HT1080 (cell line): Measurements from ENCODE around the gene ZNF491. TPM values are rescaled to one million over a fixed set of nuclear protein-coding genes. Genes with fewer than 3 reads are reported as not detected.
"Not testable (repeated sequence)": the region's sequence is repeated elsewhere in the genome, so short reads cannot be mapped to it uniquely, and the experiment has no call there.

Experiments used
- DNase-seq: peaks from one replicate; pipeline ENCODE4 v3.0.0-alpha.2; 2015; ENCODE audit warnings: low read depth
- total RNA-seq: library from RNA; depleted of rRNA; stranded (reverse); fragments of >200 nt; shearing (Covaris generic); gene quantifications from 2 replicates; pipeline ENCODE4 v1.2.3, GENCODE V29; 2014

The ZNF491 gene
- total RNA-seq, 1 experiment from 2014 or later: 0.03 TPM

DNA sequence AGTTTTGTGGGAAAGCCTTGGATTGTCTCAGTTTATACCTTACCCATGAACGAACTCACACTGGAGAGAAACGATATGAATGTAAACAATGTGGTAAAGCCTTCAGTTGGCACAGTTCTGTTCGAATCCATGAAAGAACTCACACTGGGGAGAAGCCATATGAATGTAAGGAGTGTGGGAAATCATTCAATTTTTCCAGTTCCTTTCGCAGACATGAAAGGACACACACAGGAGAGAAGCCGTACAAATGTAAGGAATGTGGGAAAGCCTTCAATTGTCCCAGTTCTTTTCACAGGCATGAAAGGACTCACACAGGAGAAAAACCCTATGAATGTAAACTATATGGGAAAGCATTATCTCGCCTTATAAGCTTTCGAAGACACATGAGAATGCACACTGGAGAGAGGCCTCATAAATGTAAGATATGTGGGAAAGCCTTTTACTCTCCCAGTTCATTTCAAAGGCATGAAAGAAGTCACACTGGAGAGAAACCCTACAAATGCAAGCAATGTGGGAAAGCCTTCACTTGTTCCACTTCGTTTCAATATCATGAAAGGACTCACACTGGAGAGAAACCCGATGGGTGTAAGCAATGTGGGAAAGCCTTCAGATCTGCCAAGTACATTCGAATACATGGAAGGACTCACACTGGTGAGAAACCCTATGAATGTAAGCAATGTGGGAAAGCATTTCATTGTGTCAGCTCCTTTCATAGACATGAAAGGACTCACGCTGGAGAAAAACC, 8.2 kb downstream of the ZNF491 start:
- no peak for DNase-seq

- DNase-seq: no peak
Observed at GRCh38 chr19:11807099-11807380, 8.7 kb downstream of the ZNF491 start.

- no peak for DNase-seq
Observed at GRCh38 chr19:11813703-11814028, 15.3 kb downstream of the ZNF491 start.

DNA sequence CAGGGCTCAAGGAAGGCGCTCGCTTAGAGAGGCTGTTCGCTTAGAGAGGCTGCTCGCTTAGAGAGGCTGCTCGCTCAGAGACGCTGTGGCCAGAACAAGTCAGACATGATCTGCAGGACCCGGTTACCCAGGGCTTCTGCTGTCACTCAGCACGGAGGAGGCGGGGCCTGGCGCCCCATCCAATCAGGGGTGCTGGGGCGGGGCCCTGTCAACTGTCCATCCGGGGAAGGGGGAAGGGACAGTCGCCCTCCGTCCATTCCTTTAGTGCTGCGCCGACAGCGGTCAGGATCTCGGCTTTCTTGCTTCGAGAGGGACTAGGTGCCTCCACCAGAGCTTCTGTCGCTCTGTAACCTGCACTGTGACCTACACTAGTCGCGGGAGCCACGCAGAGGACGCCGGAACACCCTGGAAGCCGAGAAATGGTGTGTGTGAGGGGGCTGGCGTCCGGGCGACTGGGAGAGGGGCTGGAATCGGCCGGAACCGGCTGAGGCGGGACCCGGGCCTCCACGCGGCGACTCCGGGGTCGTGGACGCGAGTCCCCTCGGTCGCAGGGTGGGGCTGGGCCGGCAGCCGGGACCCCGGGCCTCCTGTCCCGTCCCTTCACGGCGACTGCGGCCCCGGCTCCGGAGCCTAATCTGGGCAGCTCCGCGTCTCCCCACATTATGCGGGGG, 15.8 kb downstream of the ZNF491 start, which contains the start of gene ZNF440:
ZNF440 (plus strand) TSS at position 245 of the 671 bp plus-strand sequence; CDS start at position 420, 175 bp downstream.
- DNase-seq: peak; percentile 87

DNA sequence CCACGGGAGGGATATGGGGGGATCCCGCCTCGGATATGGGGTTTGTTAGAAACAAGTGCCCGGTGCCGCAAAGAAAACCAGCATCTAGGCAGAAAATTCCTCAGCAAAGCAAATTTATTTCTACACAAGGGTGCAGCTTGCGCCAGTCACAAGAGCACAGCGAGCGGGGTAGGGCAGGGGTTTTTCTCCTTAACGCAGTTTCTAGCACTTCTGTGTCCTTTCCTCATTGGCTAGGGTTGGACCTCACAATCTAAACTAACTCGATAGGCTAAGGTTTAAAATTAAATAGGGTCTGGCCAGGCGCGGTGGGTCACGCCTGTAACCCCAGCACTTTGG, 16.3 kb downstream of the ZNF491 start:
- no peak for DNase-seq

DNA sequence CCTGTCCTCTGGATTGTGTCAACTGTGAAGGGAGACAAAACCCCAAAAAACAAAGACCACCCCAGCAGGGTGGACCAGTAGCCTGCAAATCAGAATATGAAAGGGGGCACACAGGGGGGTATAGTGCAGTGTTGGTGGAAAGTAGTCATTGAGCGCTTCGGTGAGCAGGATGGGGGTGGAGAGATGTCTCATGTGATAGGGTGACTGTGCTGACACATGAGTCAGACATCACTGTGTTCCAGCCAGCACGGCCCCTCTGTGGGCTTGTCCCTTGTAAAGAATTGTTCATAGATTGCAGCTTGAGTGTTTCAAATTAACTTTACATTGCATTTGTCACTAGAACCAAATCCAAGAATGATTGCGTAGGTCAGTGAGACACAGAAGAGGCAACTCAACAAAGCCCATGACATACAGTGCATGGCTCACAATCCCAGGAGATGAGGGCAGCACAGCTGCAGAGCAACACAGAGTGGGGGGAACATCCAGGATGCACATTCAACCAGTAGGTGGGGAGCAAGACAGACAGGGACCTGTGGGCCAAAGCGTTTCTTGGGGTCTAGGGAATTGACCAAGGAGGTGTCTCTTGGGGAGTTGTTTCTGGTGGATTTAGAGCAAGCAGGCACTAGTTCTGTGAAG, 23.3 kb downstream of the ZNF491 start:
- DNase-seq: peak; percentile 31

DNA sequence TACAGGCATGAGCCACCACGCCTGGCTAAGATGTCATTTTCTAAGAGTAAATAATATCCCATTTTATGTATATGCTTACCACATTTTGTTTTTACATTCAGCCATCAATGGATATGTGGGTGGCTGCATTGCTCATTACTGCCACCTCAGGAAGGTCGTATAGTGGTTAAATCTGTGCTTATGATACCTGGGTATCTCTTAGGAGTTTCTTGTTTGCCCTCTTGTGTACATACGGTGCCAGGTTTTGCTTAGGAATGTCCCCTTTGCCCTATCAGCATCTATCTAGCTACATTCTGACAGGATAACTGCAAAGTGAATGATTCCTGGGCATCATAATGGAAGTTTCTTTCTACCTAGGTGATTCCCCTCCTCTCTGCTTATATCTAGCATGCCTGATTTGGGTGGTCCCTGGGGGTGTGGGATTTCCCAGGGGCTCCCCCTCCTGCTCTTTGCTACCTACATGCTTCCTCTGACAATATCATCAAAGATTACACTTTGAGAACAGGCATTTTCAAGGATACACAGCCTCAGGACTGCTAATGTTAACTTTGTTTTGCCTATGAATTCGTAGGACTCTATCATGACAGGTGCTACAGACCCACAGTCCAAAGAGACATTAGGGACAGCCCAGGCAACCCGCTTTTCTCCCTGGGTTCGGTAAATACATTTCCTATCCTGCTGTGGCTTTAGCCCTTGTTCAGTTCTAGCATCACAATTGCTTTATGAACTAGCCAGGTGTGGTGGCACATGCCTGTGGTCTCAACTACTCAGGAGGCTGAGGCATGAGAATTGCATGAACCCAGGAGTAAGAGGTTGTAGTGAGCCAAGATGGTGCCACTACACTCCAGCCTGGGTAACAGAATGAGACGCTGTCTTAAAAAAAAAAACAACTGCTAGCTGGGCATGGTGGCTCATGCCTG, 30.9 kb downstream of the ZNF491 start:
- not testable (repeated sequence) for DNase-seq

- no peak for DNase-seq
Observed at GRCh38 chr19:11832253-11832912, 34.1 kb downstream of the ZNF491 start.

DNA sequence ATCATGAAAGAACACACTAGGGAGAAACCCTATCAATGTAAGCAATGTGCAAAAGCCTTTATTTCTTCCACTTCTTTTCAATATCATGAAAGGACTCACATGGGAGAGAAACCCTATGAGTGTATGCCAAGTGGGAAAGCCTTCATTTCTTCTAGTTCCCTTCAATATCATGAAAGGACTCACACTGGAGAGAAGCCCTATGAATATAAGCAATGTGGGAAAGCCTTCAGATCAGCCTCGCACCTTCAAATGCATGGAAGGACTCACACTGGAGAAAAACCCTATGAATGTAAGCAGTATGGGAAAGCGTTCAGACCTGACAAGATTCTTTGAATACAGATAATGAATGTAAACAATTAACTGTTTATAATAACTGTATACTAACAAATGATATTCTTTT, 35.2 kb downstream of the ZNF491 start:
- no peak for DNase-seq

- not testable (repeated sequence) for DNase-seq
Observed at GRCh38 chr19:11835626-11836066, 37.3 kb downstream of the ZNF491 start.

GRCh38 chr19:11843722-11844121, 45.4 kb downstream of the ZNF491 start:
- no peak for DNase-seq

GRCh38 chr19:11847615-11848014, 49.3 kb downstream of the ZNF491 start:
- not testable (repeated sequence) for DNase-seq

GRCh38 chr19:11848200-11848593, 49.9 kb downstream of the ZNF491 start:
- no peak for DNase-seq

DNA sequence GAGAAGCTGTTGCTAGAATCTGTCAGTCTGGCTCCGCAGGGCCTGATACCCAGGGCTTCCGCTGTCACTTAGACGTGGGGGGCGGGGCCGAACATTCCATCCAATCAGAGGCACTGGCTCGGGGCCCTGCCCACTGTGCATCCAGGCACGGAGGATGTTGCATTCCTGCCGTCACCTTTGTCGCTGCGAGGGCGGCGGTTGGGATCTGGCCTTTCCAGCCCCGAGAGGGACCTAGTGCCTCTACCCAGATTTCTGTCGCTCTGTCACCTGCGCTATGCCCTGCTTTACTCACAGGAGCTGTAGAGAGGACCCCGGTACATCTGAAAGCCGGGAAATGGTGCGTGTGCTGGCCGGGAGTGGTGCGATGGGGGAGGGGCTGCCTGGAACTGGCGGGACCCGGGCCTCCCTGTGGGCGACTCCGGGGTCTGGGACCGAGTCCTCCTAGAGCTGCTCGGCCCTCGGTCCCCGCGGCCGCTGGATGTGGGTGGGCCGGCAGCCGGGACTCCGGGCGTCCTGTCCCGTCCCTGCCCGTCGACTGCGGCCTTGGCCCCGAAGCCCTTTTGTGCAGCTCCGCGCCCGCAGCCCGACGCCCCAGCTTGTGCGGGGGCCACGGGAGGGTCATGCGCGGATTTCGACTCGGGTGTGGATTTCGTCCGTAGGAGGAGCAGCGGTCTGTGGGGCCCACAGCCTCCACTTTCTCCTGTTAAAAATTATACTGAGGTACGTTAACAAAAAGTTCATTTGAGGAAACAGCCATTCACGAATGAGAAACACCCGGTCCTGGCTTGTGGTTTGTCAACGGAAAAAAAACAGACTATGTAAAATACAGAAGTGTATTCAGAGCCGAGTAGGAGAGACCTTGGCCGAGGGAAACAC, 50.5 kb downstream of the ZNF491 start, which contains the start of gene ZNF439:
ZNF439 (plus strand) TSS at position 133 of the 876 bp plus-strand sequence; CDS start at position 275, 142 bp downstream.
- DNase-seq: no peak

DNA sequence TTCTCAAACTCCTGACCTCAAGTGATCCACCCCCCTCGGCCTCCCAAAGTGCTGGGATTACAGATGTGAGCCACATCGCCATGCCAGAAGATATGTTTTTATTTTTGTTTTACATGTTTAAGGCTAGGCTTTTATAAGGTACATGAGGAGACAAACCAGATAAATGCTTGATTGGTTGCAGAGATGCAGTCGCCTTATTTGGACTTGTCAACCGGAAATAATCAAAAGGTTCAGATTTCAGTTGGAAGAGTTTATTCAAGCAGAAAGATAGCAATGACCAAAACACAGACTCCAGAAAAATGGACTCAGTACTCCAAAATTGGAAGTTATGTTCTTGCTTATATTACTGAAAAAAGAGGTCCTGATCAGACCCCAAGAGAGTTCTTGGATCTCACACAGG, 52.0 kb downstream of the ZNF491 start:
- not testable (repeated sequence) for DNase-seq

- DNase-seq: no peak
Observed at GRCh38 chr19:11853358-11853757, 55.0 kb downstream of the ZNF491 start.

DNA sequence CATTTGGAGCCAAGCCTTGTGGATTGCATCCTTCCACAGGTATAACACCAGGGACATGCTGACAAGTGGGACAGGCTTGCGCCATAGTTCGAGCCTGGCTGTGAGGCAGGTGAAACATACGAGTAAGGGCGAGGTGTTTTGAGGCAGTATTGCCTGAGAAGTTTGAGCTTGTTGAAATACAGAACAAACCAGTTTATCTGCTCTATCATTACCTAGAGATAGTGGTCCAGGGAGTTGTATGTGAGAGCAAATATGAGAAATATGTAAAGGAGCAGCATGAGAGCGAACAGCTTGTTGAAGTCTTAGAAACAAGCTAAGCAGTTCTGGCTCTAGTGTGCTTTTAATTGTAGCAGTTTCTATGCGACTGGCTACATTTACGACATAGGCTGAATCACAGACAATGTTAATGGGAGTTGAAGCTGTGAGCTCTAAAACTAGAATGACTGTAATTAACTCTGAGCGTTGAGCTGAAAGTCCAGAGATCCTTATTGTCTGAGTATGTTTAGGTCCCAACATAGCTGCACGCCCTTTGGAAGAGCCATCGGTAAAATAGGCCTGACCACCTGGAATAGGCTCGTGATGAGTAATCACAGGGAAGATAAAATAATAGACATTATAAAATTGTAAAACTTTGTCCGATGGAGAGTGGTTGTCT, 58.4 kb downstream of the ZNF491 start:
- DNase-seq: no peak
